Ishikawa (cell line): Measurements from ENCODE around the gene HECTD4.

Source experiments
- CEBPB ChIP-seq: IDR thresholded peaks from 2 replicates; pipeline ENCODE4 v1.6.1; 2012
- CREB1 ChIP-seq: IDR thresholded peaks from 2 replicates; pipeline ENCODE4 v1.6.1; 2012; ENCODE audit warnings: low read depth
- EGR1 ChIP-seq: IDR thresholded peaks from 2 replicates; pipeline ENCODE4 v1.6.1; 2012
- EP300 ChIP-seq: IDR thresholded peaks from 2 replicates; pipeline ENCODE4 v1.6.1; 2012; ENCODE audit warnings: borderline replicate concordance
- FOXM1 ChIP-seq: IDR thresholded peaks from 2 replicates; pipeline ENCODE4 v1.6.1; 2012; ENCODE audit warnings: low read depth, borderline replicate concordance
- MAX ChIP-seq: IDR thresholded peaks from 2 replicates; pipeline ENCODE4 v1.6.1; 2012
- NFIC ChIP-seq: IDR thresholded peaks from 2 replicates; pipeline ENCODE4 v1.6.1; 2012
- RAD21 ChIP-seq: IDR thresholded peaks from 2 replicates; pipeline ENCODE4 v1.6.1; 2012; ENCODE audit warnings: low read depth
- REST ChIP-seq: IDR thresholded peaks from 2 replicates; pipeline ENCODE4 v1.6.1; 2012; ENCODE audit warnings: low read depth, mild to moderate bottlenecking
- TAF1 ChIP-seq: IDR thresholded peaks from 2 replicates; pipeline ENCODE4 v1.6.1; 2012; ENCODE audit warnings: low read depth, mild to moderate bottlenecking
- TCF12 ChIP-seq: IDR thresholded peaks from 2 replicates; pipeline ENCODE4 v1.6.1; 2012; ENCODE audit warnings: low read depth
- TEAD4 ChIP-seq: IDR thresholded peaks from 2 replicates; pipeline ENCODE4 v1.6.1; 2012
- USF1 ChIP-seq: IDR thresholded peaks from 2 replicates; pipeline ENCODE4 v1.6.1; 2012
- YY1 ChIP-seq: IDR thresholded peaks from 2 replicates; pipeline ENCODE4 v1.6.1; 2012; ENCODE audit warnings: low read depth
- ZBTB7A ChIP-seq: IDR thresholded peaks from 2 replicates; pipeline ENCODE4 v1.6.1; 2012; ENCODE audit warnings: low read depth

HECTD4 gene

GRCh38 chr12:112206944-112207343 is 175.3 kb downstream of the HECTD4 start:
- no peak for TF ChIP-seq CEBPB
- no peak for TF ChIP-seq MAX
- no peak for TF ChIP-seq EGR1
- TF ChIP-seq RAD21: no peak
- no peak for TF ChIP-seq USF1
- TF ChIP-seq FOXM1: no peak

- TF ChIP-seq TCF12 (no peak), YY1 (no peak), EP300 (no peak), RAD21 (no peak), CREB1 (no peak), TEAD4 (no peak)
These were observed 183.1 kb downstream of the HECTD4 start for GRCh38 chr12:112199136-112199535.

- TF ChIP-seq RAD21: peak; percentile 61
- no peak for TF ChIP-seq NFIC
These were observed 184.0 kb downstream of the HECTD4 start for GRCh38 chr12:112198120-112198733.

GRCh38 chr12:112196196-112196875 is 185.9 kb downstream of the HECTD4 start:
- TF ChIP-seq MAX (no peak), ZBTB7A (no peak), EP300 (no peak), USF1 (no peak), CEBPB (no peak), REST (no peak), EGR1 (no peak), CREB1 (no peak), FOXM1 (no peak), TAF1 (no peak), TCF12 (no peak), RAD21 (no peak), NFIC (no peak), TEAD4 (no peak), YY1 (no peak)

GRCh38 chr12:112194601-112195247 is 187.5 kb downstream of the HECTD4 start:
- TF ChIP-seq FOXM1 (no peak), NFIC (no peak), ZBTB7A (no peak), CEBPB (no peak), REST (no peak), EP300 (no peak), TCF12 (no peak)

GRCh38 chr12:112192475-112192874 is 189.8 kb downstream of the HECTD4 start:
- TF ChIP-seq USF1 (no peak), TCF12 (no peak), EP300 (no peak), CEBPB (no peak)
